Neural progenitor cell (in vitro differentiated cells): ENCODE data around the gene SLC35F4. TPM values are rescaled to one million over a fixed set of nuclear protein-coding genes. Genes with fewer than 3 reads are reported as not detected.

Source experiments
- DNase-seq: peaks from one replicate; pipeline ENCODE4 v3.0.0-alpha.2; 2016; ENCODE audit warnings: low spot score
- H2AFZ ChIP-seq: fragments of 200-600 bp; sonication (generic); replicated peaks from 2 replicates; pipeline ENCODE4 v1.6.1; 2016; ENCODE audit warnings: antibody characterized with exemption
- H3F3A ChIP-seq: fragments of 200-600 bp; sonication (generic); 2 replicates; pipeline ENCODE4 v1.6.1; 2016; ENCODE audit warnings: antibody characterized with exemption, low read depth
- H3K27ac ChIP-seq: fragments of 200-600 bp; sonication (generic); 2 replicates; pipeline ENCODE4 v1.5.1; 2016; ENCODE audit warnings: mild to moderate bottlenecking
- H3K27me3 ChIP-seq: fragments of 200-600 bp; sonication (generic); 2 replicates; pipeline ENCODE4 v1.6.1; 2016; ENCODE audit warnings: mild to moderate bottlenecking, moderate library complexity
- H3K36me3 ChIP-seq: fragments of 200-600 bp; sonication (generic); 2 replicates; pipeline ENCODE4 v1.5.1; 2016
- H3K4me1 ChIP-seq: fragments of 200-600 bp; sonication (generic); 2 replicates; pipeline ENCODE4 v1.6.1; 2016; ENCODE audit warnings: mixed run types
- H3K4me2 ChIP-seq: fragments of 200-600 bp; sonication (generic); 2 replicates; pipeline ENCODE4 v1.6.1; 2016
- H3K4me3 ChIP-seq: fragments of 200-600 bp; sonication (generic); 2 replicates; pipeline ENCODE4 v1.5.1; 2016
- H3K79me2 ChIP-seq: fragments of 200-600 bp; sonication (generic); 2 replicates; pipeline ENCODE4 v1.6.1; 2016; ENCODE audit warnings: low read depth
- H3K9ac ChIP-seq: fragments of 200-600 bp; sonication (generic); 2 replicates; pipeline ENCODE4 v1.6.1; 2016
- H3K9me3 ChIP-seq: fragments of 200-600 bp; sonication (generic); 2 replicates; pipeline ENCODE4 v1.5.1; 2016; ENCODE audit warnings: low read depth
- H4K20me1 ChIP-seq: fragments of 200-600 bp; sonication (generic); 2 replicates; pipeline ENCODE4 v1.6.1; 2016; ENCODE audit warnings: low read depth
- H3K27ac Mint-ChIP-seq: 3 replicates; pipeline ENCODE4 v1.8.0; 2021; ENCODE audit warnings: mixed read lengths
- H3K27me3 Mint-ChIP-seq: 2 replicates; pipeline ENCODE4 v1.8.0; 2022; ENCODE audit warnings: low read depth, mild to moderate bottlenecking, inconsistent platforms, moderate library complexity, mixed read lengths; ENCODE audit not compliant: insufficient read depth
- H3K36me3 Mint-ChIP-seq: 3 replicates; pipeline ENCODE4 v1.8.0; 2021; ENCODE audit warnings: mixed read lengths
- H3K4me1 Mint-ChIP-seq: 3 replicates; pipeline ENCODE4 v1.8.0; 2021; ENCODE audit warnings: mixed read lengths
- H3K4me3 Mint-ChIP-seq: 3 replicates; pipeline ENCODE4 v1.8.0; 2021; ENCODE audit warnings: mild to moderate bottlenecking, moderate library complexity, mixed read lengths
- H3K9me3 Mint-ChIP-seq: 3 replicates; pipeline ENCODE4 v1.8.0; 2020; ENCODE audit warnings: mixed read lengths
- CTCF ChIP-seq: fragments of 200-600 bp; sonication (generic); IDR thresholded peaks from 2 replicates; pipeline ENCODE4 v1.5.1; 2017; ENCODE audit warnings: antibody characterized with exemption, mild to moderate bottlenecking
- EZH2 ChIP-seq: fragments of 200-600 bp; sonication (generic); IDR thresholded peaks from 2 replicates; pipeline ENCODE4 v1.6.1; 2017; ENCODE audit warnings: antibody characterized with exemption, mild to moderate bottlenecking, moderate library complexity
- EZH2phosphoT487 ChIP-seq: fragments of 200-600 bp; sonication (generic); IDR thresholded peaks from 2 replicates; pipeline ENCODE4 v1.6.1; 2017; ENCODE audit warnings: antibody characterized with exemption
- total RNA-seq: library from RNA; depleted of rRNA; stranded (reverse); fragments of >200 nt; gene quantifications from 2 replicates; pipeline ENCODE4 v1.2.3, GENCODE V29; 2015; ENCODE audit warnings: low replicate concordance

SLC35F4 gene
- total RNA-seq, 1 donor from 2014 or later = not detected

GRCh38 chr14:57637901-57638300 lies 228.0 kb downstream of the SLC35F4 start:
- Mint-ChIP-seq H3K9me3 (no peaks in the 10 kb centered on the region), H3K4me3 (no peak overlapping the region), H3K27ac (no peak overlapping the region), H3K4me1 (no peaks in the 10 kb centered on the region), H3K27me3 (peaks cover 2% of the 10 kb centered on the region), H3K36me3 (no peaks in the 10 kb centered on the region)
- no peak overlapping the region for H2AFZ ChIP-seq
- no peaks in the 10 kb centered on the region for H3K79me2 ChIP-seq
- no peaks in the 10 kb centered on the region for H3K9me3 ChIP-seq
- H3K4me2 ChIP-seq = no peak overlapping the region
- H3K27ac ChIP-seq = no peak overlapping the region
- peaks cover 4% of the 10 kb centered on the region for H3K4me1 ChIP-seq
- no peak for DNase-seq
- H4K20me1 ChIP-seq = no peaks in the 10 kb centered on the region
- no peak for TF ChIP-seq EZH2
- TF ChIP-seq EZH2phosphoT487 = no peak
- TF ChIP-seq CTCF = no peak
- H3F3A ChIP-seq = no peaks in the 10 kb centered on the region
- no peak overlapping the region for H3K9ac ChIP-seq
- H3K4me3 ChIP-seq = no peak overlapping the region
- no peaks in the 10 kb centered on the region for H3K36me3 ChIP-seq
- no peaks in the 10 kb centered on the region for H3K27me3 ChIP-seq

GRCh38 chr14:57634335-57634734 lies 231.6 kb downstream of the SLC35F4 start:
- TF ChIP-seq EZH2 (no peak), CTCF (no peak), EZH2phosphoT487 (no peak)
- H3K9me3 Mint-ChIP-seq = no peaks in the 10 kb centered on the region
- no peak overlapping the region for H3K4me2 ChIP-seq
- peaks cover 4% of the 10 kb centered on the region for H3K4me1 ChIP-seq
- no peak overlapping the region for H3K27ac Mint-ChIP-seq
- no peak overlapping the region for H2AFZ ChIP-seq
- H3K9me3 ChIP-seq = no peaks in the 10 kb centered on the region
- no peak overlapping the region for H3K9ac ChIP-seq
- no peaks in the 10 kb centered on the region for H3K27me3 ChIP-seq
- H3K4me3 Mint-ChIP-seq = no peak overlapping the region
- H3K36me3 Mint-ChIP-seq = no peaks in the 10 kb centered on the region
- no peaks in the 10 kb centered on the region for H3F3A ChIP-seq
- H3K4me1 Mint-ChIP-seq = no peaks in the 10 kb centered on the region
- peaks cover 2% of the 10 kb centered on the region for H3K27me3 Mint-ChIP-seq
- H3K79me2 ChIP-seq = no peaks in the 10 kb centered on the region
- DNase-seq = no peak
- no peak overlapping the region for H3K27ac ChIP-seq
- no peaks in the 10 kb centered on the region for H4K20me1 ChIP-seq
- H3K36me3 ChIP-seq = no peaks in the 10 kb centered on the region
- no peak overlapping the region for H3K4me3 ChIP-seq

GRCh38 chr14:57632649-57633048 lies 233.2 kb downstream of the SLC35F4 start:
- Histone ChIP-seq H2AFZ (no peak overlapping the region), H3K27me3 (no peaks in the 10 kb centered on the region), H3K4me3 (no peak overlapping the region), H3K4me1 (peaks cover 4% of the 10 kb centered on the region), H3K79me2 (no peaks in the 10 kb centered on the region), H4K20me1 (no peaks in the 10 kb centered on the region), H3K9me3 (no peaks in the 10 kb centered on the region), H3K27ac (no peak overlapping the region), H3K4me2 (no peak overlapping the region), H3K36me3 (no peaks in the 10 kb centered on the region), H3F3A (no peaks in the 10 kb centered on the region), H3K9ac (no peak overlapping the region)
- H3K36me3 Mint-ChIP-seq = no peaks in the 10 kb centered on the region
- peaks cover 2% of the 10 kb centered on the region for H3K27me3 Mint-ChIP-seq
- H3K9me3 Mint-ChIP-seq = no peaks in the 10 kb centered on the region
- peaks cover 6% of the 10 kb centered on the region for H3K4me1 Mint-ChIP-seq
- no peak overlapping the region for H3K4me3 Mint-ChIP-seq
- no peak overlapping the region for H3K27ac Mint-ChIP-seq
- DNase-seq = no peak
- TF ChIP-seq EZH2phosphoT487 (no peak), EZH2 (no peak), CTCF (no peak)
